NCI-H146 treated with DMSO at 0.1 percent for 48 hours (cell line): Measurements from ENCODE around the gene IGSF1.

Experiments used
- DNase-seq: peaks from one replicate; lab custom pipeline; 2025; ENCODE audit not compliant: unreplicated experiment; lab: John Stamatoyannopoulos, UW

The IGSF1 gene

GRCh38 chrX:131288738-131289511 is at the start of gene IGSF1:
IGSF1 (minus strand) TSS chrX:131289306; CDS start chrX:131286674, 2,632 bp downstream.
- DNase-seq = no peak

DNA sequence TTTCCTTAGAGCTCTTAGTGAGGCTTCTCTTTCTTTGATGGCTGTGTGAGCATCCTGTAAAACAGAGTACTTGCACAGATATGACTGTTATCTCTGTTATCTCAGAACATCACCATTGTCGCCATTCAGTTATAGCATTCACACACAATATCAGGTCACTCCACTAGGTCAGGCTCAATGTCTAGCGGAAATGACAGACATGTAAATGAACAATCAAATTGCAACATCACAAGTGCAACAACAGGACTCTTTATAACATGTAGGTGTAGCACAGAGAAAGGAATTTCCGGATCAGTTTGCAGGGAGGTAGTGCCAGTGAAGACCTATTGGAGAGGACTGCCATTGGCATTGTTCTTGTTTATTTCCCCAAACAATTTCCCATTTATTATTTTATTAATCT is 43.2 kb upstream of the IGSF1 start:
- no peak for DNase-seq

DNA sequence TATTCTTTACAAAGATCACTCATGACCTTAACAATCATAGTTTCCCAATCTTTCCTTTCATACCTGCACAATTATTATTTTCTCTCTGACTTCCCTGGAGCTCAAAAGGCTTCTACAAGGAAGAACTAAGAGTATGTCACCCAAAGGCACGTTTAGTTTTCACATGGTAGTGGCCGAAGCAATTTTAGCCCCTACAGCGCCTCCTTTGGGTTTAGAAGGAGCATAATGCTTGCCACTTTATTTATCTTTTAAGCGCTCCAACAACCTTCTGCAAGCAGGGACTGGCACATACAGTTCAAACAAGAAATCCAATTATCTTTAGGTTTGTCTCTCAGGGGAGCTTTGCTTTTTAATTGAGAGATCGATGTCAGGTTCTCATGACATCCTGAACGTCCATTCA is 42.0 kb upstream of the IGSF1 start:
- DNase-seq = peak; percentile 42

GRCh38 chrX:131330735-131331134 is 41.6 kb upstream of the IGSF1 start:
- no peak for DNase-seq

DNA sequence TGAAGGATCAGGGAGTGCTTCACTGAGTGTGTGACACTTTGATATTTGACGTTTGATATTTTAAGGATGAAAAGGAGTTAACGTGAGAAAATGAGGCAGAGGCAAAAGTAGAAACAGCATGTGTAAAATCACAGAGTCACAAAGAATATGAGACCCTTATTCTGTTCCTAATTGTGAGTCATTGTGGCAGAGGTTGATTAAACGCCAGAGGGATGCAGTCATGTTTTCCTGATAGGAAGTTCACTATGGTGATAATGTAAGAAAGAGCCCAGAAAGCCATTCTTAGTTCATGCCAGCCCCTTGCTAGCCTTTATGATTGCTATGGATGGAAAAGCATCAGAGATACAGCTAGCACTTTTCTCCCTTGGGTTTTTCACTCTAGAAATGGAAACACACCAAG is 33.5 kb upstream of the IGSF1 start:
- no peak for DNase-seq

DNA sequence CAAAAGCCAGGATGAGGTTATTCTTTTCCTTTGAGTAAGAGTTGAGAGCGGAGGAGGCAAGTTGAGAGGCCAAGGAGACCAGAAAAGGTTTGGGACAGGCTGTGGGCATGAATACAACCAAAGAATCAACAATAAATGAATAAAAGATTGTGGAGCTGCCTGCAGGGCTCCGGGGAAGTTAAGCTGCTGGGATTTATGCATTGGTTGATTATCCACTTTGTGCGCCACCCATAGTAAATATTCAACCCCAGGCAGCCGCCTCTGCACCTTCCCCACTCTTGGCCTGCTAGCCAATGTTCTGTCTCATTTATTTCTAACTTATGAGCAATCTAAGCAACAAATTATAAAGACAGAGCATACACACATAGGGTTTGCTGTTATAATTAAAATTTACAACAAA is 28.2 kb upstream of the IGSF1 start:
- DNase-seq = no peak

- no peak for DNase-seq
Measured at GRCh38 chrX:131316260-131316659, 27.2 kb upstream of the IGSF1 start.

DNA sequence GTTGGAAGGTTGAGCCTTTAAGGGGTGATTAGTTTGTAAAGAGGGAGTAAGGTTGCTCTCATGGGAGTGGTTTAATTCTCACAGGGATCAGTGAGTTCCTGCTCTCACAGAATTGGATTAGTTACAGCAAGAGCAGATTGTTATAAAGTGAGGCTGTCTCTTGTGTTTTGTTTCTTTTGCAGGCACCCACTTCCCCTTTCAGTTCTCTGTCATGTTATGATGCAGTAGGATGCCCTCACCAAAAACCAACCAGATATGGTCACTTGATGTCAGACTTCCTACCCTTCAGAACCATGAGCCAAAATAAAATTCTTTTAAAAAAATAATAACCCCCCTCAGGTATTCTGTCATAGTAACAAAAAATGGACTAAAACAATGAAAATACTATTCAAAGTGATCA is 19.9 kb upstream of the IGSF1 start:
- no peak for DNase-seq

- no peak for DNase-seq
Measured at GRCh38 chrX:131306601-131307000, 17.5 kb upstream of the IGSF1 start.

GRCh38 chrX:131305926-131306325 is 16.8 kb upstream of the IGSF1 start:
- no peak for DNase-seq

- DNase-seq = no peak
Measured at GRCh38 chrX:131302701-131303100, 13.6 kb upstream of the IGSF1 start.

GRCh38 chrX:131301155-131301554 is 12.0 kb upstream of the IGSF1 start:
- no peak for DNase-seq

DNA sequence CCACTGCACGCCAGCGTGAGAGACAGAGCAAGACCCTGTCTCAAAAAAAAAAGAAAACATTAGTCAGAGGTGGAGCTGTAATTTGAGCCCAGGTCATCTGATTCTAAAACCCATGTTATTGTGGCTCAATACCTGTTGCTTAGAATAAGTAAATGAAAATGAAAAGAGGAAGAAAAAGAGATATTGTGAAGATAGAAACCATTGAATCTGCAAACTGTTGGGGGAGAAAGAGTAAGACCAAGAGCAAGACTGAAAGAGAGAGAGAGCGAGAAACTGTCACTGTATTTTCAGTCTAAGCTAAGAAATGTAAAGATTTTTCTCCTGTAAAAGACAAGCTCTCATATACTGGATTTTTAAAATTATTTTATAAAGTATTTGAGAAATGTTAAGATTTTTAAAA is 9.7 kb upstream of the IGSF1 start:
- no peak for DNase-seq

DNA sequence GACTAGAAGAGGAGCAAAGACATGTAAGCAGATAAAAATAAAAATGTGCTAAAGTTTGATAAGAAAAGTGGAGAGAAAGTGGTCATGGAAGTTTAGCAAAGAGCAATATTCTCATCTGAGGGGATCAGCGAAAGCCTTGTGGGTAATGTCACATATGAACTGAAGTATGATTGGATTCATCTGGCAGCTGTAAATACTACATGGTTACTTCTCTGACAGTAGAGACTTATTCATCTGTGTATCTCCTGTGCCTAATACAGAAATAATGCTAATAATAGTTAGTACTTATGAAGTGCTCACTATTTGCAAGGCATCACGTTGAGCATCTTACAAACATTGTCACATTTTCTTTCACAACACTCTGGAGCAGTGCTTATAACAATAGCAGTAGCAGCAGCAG is 8.9 kb upstream of the IGSF1 start:
- DNase-seq = no peak

DNA sequence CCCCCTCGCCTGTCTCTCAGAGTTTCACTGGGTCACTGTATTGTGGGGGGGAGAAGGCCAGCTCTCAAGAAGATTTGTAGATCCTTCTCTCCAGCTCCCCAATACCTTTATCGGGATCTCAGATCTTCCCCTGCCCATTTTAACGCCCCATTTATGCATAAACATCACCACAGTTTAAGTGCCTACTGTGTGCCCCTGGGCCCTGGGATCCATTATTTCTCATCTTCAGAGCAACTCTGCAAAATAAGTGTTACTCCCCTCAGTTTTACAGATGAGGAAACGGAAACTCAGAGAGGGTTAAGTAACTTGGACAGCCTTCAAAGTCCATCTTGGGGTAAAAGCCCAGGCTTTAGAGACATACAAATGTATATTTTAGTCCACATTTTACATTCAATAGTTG is 421 bp upstream of the IGSF1 start:
- no peak for DNase-seq

DNA sequence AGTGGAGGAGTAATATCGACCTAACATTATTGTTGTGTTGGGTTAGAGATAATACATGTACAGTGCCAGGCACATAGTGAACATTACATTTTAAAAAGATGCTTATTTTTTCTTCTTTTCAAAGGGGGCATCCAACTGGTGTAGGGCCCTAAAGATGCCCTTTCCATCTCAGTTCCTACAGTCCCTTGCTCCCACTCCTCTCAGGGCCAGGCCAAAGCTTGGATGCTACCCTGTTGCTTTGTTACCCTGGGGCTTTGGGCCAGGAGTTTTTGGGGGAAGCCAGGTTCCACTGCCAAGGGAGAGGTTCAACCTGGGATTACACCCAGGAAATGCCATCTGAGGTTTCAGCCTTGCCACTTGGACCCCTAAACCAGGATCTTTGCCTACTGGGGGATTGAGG is 918 bp downstream of the IGSF1 start:
- no peak for DNase-seq

DNA sequence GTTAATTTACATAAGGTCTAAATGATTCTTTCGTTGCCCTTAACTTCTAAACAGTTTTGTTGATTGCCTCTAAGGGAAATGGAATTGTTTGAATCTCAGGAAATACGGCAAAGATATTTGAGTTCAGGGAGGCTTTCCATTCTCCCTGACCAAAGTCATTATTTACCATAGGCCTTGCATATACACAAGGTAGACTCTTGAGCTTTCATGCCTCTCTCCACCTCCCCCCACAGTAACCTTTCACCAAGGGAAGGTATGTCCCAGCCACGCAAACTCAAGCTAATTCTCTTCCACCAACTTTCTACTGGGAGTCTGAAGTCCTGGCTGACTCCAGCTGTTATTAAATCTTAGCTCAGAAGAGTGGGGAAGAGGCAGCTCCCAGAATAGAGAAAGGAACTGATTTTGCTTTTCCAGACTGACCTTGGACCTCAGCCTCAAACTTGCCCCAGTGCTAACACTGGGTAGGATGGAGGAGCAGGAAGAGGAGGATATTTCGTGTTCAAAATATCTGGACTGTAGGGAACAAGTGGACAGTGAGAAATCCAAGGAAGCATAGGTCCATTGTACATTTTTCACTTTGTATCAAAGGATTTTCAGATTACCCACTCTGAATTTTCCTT is 1.4 kb downstream of the IGSF1 start:
- no peak for DNase-seq

DNA sequence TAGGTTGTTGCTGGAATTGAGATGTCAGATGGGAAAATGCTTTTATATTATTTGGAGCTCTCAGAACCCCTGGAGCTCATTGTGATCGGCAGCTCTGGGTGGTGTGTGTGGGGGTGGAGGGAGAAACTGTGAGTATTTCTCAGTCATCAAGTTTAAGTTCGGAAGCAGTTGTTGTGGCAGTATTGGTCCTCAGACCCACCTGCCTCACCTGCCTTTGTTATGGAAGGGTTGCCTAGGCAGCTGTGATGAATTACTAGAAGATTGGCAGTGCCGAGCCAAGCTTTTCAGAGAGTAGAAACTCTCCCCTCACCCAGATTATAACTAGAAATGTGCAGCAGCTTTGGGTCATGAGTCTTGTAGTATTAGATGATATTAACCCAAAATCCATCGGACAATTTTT is 9.5 kb downstream of the IGSF1 start:
- no peak for DNase-seq

- no peak for DNase-seq
Measured at GRCh38 chrX:131279197-131279596, 9.9 kb downstream of the IGSF1 start.

DNA sequence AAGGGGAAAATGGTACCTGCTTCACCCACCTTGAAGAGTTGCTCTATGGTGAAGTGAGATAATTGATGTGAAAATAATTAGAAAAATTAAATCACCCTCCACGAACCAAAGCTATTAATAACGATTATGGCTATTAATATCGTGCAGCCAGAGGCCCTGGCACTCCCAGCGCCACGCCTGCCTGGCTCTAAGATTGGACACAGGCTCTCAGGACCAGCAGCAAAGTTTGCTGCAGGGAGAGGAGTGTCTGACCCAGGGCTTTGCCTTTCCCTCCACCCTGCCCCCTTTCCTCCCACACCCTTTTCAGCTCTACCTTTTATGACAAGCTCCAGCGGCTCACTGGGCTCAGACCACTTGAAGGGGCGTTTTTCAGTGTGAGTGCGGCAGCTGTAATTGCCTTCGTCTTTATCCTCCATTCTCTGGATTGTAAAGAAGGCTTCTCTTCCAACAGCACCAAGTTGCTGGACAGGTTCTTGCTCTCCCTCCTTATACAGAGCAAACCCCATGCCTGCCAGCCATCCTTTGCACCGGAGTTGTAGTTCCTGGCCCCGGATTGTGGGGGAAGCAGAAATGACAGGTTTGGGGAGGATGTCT is 11.5 kb downstream of the IGSF1 start:
- no peak for DNase-seq

DNA sequence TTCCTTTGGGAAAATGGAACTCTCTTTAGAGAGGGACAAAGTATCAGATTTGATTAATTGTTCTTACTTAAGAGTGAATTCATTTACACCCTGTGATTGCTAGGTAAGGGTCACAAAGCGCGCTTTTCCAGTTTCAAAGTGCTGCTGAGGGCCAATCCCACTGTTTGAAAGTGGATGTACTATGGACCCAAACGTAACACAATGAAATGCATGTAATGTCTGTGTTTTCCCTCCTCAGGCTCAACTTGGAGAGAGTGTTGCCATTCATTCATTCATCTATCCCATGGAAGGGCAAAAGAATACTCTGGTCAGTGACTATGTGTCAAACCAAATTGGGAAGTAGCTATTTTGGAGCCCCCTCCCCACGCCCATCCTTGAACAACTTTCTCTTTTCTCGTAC is 16.1 kb downstream of the IGSF1 start:
- DNase-seq = no peak

GRCh38 chrX:131271826-131272225 is 17.3 kb downstream of the IGSF1 start:
- no peak for DNase-seq
